ENCODE results near the gene SHH.

DNA sequence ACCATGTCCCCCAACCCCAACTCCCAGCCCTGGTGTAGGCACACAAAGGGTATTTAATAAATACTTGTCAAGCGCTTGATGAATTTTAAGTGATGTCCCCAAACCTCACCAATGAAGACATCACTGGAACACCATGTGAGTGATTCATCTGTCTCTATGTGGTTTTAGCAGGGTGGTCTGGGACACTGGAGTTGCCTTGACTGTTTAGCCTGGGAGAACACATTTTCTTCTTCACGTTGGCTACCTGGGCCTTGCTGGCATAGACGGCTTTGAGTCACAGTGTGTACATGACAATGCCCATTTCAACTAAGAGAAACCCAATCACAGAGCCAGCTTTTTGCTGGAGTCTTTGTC, 24.8 kb upstream of the SHH start:
- TF ChIP-seq CTCF (IDR thresholded peaks at IDR 0.05) (no peak), POLR2A (IDR thresholded peaks at IDR 0.05) (no peak)
